GM18502 (cell line): Measurements from ENCODE around the gene IBA57.
"Not testable (repeated sequence)": the region's sequence is repeated elsewhere in the genome, so short reads cannot be mapped to it uniquely, and the experiment has no call there.

Experiments used
- ATAC-seq: cut with Tn5 transposase; IDR thresholded peaks from one replicate; pipeline ENCODE4 v1.9.1; 2021; ENCODE audit warnings: mild to moderate bottlenecking; ENCODE audit not compliant: unreplicated experiment, poor library complexity

Gene IBA57

DNA sequence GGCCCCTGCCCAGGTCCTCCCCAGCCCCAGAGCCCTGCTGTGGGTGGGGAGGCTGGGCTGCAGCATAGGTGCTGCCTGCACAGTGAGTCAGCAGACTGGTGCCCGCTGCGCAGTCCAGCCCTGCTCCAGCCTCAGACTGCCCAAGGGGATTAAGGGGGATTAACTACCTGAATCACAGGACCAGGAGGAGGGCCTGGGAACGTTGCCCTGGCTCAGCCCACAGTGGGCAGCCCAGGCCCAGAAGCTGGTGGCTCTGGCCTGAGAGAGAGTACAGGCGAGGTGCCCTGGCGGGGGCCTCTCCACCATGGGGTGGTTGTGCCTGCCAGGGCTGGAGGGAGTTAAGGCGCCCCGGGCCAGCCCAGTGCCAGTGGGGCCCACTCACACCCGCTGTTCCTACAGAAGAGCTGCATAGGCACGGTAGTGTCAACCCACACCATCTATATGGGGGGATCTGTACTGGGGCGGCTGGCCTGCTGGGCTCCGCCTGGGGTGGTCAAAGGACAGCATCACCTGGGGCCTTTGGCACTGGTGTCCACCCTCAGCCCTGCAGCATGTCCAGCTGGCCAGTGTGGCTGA lies 44.6 kb downstream of the IBA57 start:
- ATAC-seq: no peak

GRCh38 chr1:228210712-228211530 lies 45.3 kb downstream of the IBA57 start:
- ATAC-seq: no peak

- ATAC-seq: no peak
Measured at GRCh38 chr1:228211531-228212414, 46.2 kb downstream of the IBA57 start.

DNA sequence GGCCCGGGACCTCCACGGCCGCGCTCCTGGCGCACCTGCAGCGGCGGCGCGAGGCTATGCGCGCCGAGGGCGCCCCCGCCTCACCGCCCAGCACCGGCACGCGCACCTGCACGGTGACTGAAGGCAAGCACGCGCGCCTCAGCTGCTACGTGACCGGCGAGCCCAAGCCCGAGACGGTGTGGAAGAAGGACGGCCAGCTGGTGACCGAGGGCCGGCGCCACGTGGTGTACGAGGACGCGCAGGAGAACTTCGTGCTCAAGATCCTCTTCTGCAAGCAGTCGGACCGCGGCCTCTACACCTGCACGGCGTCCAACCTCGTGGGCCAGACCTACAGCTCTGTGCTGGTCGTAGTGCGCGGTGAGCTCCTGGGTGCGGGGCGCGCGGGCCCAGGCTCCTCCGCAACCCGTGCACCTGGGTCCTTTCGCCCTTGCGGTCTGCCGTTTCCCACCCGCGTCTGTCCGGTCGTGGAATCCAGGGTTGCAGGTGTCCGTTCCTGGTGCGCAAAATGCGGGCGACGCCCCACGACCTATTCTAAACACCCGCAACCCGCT lies 46.9 kb downstream of the IBA57 start:
- ATAC-seq: no peak

DNA sequence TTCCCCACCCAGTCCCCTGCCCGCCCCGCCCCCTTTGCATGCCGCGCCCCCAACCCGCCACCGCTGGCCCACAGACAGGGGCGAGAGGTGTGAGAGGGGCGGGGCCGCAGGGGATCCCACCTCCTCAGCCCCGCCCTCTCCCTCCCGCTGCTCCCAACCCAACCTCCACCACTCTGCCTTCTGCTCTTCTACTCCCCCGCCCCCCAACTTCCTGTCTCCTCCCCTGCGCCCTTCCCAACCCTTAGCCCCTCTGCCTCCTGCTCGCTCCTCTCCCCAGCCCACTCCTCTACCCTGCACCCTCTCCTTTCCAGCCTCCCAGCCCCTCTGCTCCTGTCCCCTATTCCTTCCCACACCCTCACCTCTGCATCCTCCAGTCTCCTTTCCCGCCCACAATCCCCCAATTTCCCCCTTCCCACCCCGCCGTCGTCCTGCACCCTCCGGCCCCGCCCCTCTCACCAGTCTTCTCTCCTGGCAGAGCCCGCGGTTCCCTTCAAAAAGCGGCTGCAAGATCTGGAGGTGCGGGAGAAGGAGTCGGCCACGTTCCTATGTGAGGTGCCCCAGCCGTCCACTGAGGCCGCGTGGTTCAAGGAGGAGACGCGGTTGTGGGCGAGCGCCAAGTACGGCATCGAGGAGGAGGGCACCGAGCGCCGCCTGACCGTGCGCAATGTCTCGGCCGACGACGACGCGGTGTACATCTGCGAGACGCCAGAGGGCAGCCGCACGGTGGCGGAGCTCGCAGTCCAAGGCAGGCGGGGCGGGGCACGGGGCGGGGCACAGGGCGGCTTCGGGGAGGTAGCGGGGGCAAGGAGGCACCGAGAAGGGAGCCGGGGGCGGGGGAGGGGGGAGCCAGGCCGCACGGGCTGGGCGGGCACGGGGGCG lies 47.6 kb downstream of the IBA57 start:
- peak; percentile 95 for ATAC-seq

DNA sequence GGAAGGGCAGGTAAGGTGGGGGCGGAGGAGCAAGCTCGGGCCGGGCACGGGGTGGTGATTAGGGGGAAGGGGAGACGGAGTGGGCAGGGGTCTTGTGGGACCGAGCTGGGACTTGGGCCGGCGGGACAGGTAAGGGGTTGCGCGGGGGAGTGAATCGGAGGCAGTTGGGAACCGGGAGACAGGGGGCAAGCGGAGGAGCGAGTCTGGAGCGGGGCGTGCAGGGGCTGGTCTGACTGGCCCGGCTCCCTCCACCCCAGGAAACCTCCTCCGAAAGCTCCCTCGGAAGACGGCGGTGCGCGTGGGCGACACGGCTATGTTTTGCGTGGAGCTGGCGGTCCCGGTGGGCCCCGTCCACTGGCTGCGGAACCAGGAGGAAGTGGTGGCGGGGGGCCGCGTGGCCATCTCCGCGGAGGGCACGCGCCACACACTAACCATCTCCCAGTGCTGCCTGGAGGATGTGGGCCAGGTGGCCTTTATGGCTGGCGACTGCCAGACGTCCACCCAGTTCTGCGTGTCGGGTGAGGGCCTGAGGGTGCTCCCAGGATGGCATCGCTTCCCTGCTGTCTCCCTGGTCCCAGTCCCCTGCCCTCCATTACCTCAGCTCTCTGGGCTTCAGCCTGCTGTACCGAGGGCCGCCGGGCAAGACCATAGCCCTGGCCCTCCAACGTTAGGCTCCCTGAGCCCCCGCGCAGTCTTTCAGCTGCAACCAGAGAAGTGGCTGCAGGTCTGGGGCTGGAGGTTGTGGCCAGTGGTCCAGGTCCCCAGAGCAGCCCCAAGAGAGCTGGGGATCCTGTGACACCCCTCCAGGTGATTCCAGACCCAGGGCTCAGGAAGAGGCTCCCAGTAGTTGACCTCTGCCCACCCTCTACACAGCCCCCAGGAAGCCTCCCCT lies 48.6 kb downstream of the IBA57 start:
- no peak for ATAC-seq

DNA sequence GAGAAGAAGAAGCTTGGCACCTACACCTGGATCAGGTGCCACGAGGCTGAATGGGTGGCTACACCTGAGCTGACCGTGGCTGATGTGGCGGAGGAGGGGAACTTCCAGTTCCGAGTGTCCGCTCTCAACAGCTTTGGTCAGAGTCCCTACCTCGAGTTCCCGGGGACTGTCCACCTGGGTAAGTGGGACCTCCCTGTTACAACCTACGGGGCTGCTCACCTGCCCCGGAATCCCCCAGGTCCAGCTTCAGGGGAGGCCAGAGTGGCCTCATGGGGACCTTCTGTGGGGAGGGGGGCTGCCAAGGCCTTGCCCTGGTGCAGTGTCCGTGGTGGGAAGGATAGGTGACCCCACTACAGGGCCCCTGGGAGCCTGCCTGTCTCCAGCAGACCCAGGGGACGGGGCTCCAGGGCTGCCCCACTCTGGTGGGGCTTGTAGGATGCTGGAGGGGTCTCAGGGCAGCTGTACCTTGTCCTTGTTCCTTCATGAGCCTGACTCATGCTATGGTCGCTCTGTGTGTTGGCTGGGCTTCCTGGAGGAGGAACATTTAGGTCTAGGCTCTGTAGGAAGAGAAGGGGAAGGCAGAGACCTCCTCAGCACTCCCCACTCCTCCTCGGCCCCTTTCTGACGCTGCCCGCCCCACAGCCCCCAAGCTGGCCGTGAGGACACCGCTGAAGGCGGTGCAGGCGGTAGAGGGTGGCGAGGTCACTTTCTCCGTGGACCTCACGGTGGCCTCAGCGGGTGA lies 49.5 kb downstream of the IBA57 start:
- ATAC-seq: no peak

DNA sequence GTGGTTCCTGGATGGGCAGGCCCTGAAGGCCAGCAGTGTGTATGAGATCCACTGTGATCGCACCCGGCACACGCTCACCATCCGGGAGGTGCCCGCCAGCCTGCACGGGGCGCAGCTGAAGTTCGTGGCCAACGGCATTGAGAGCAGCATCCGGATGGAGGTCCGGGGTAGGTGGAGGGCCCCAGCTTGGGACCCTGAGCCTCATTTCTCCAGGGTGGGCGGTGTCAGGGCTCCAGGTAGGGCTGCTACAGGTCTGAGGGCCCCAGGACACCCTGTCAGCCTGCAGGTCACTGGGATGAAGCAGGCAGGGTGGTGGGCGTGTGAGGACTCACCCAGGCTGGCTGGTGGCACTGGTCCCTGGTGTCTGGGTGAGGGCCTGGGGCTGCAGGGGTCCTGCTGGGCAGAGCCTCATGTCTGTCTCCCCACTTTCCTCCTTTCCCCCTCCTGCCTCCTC lies 50.1 kb downstream of the IBA57 start:
- no peak for ATAC-seq

DNA sequence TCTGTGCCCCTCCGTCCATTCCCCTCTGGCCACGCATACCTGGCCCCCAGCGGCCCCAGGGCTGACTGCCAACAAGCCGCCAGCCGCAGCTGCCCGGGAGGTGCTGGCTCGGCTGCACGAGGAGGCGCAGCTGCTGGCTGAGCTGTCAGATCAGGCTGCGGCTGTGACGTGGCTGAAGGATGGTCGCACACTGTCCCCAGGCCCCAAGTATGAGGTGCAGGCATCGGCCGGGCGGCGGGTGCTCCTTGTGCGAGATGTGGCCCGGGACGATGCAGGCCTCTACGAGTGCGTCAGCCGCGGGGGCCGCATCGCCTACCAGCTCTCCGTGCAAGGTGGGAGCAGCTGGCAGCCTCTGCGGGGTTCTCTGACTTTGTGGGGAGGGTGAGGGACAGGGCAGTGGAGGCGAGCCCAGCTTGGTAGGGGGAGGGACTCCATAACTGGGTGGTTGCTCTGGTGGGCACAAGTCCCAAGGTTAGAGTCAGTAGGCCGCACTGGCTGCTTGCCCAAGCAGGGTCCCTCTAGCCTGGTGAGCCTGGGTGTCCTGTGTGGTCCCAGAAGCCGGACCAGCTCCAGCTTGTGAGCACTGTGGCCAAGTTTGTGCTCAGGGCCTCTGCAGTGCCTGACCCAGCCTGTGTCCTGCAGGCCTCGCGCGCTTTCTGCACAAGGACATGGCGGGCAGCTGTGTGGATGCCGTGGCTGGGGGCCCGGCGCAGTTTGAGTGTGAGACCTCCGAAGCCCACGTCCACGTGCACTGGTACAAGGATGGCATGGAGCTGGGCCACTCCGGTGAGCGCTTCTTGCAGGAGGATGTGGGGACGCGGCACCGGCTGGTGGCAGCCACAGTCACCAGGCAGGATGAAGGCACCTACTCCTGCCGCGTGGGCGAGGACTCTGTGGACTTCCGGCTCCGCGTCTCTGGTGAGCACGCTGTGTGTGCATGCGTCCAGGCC lies 51.0 kb downstream of the IBA57 start:
- no peak for ATAC-seq

DNA sequence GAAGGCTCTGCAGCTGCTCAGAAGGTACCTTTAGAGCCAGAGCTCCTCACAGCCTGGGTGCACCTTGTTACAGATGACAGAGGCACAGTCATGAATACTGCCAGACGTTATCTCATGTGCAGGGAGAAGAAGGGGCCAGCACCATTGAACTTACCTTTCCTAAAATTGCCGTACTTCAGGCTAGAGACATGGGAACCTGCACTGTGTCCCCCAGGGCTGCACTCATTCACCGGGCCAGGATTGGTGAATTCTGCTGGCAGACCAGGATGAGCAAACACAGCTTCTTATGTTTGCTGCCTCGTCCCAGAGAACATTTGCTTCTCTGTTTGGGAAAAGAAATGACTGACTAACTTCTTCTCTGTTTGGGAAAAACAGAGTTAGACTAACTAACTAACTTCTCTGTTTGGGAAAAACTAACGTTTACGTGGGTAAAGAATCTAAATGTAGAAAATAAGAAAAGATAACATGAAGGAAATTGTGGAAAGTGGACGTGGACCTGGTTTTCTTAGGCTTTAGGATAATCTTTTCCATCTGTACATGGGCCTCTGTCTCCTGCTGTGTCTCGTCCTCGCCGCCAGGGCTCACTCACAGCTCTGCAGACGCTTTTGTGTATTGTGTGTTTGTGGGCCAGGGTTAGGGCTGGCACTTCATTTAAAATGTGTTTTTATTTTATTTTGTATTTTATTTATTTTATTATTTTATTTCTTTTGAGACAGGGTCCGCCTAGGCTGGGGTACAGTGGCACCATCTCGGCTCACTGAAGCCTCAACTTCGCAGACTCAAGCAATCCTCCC lies 52.1 kb downstream of the IBA57 start:
- ATAC-seq: no peak

DNA sequence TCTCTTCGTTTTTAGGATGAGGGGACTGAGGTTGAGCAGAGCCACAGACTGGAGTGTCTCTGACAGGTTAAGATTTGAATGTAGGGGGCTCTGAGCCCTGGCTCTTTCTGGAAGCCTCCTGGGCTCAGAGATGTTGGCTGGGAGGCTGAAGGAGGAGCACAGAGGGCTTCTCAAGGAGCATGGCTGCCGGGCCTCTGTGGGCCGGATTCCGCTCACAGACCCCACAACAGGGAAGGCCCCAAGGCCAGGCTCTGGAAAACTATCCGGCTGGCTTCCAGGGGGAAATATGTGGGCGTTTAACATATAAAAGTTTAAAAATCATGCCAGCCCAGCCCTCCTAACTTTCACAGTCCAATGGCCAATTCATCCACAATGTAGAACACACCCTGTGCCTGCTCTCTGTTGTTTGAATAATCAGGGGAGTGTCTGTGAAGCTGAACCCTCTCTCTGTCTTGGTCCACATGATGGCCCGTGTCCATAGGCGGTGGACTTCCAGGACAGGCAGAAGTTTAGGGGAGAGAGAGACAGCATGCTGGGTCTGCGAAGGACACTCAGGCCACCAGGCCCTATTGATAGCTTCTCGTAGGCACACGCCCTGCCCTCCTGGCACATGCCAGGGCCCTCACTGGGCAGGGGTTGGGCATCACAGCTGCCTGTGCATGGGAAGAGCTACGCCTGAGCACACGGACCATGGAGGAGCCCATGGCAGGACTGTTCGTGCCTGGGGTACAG lies 53.1 kb downstream of the IBA57 start:
- ATAC-seq: no peak

DNA sequence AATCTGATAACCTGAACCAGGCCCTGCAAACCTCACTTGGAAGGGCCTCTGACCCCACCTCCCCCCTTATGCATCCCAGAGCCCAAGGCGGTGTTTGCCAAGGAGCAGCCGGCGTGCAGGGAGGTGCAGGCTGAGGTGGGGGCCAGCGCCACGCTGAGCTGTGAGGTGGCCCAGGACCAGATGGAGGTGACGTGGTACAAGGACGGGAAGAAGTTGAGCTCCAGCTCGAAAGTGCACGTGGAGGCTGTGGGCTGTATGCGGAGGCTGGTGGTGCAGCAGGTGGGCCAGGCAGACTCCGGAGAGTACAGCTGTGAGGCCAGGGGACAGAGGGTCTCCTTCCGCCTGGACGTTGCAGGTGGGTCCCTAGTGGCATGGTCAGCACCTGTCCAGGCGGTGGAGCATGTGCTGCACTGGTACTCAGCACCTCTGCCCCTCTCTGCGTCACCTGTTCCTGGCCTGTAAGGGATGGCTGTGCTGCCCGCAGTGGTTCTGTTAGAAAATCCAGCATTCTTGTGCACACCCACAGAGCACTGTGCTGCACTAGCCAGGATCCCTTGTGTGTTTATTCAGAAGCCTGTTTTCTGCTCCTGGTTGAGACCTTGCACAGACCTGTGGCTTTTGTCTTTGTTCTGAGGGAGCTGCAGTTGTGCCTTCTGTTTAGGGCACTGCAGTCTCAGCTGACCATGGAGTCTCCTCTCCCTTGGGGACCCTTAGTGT lies 53.8 kb downstream of the IBA57 start:
- no peak for ATAC-seq

DNA sequence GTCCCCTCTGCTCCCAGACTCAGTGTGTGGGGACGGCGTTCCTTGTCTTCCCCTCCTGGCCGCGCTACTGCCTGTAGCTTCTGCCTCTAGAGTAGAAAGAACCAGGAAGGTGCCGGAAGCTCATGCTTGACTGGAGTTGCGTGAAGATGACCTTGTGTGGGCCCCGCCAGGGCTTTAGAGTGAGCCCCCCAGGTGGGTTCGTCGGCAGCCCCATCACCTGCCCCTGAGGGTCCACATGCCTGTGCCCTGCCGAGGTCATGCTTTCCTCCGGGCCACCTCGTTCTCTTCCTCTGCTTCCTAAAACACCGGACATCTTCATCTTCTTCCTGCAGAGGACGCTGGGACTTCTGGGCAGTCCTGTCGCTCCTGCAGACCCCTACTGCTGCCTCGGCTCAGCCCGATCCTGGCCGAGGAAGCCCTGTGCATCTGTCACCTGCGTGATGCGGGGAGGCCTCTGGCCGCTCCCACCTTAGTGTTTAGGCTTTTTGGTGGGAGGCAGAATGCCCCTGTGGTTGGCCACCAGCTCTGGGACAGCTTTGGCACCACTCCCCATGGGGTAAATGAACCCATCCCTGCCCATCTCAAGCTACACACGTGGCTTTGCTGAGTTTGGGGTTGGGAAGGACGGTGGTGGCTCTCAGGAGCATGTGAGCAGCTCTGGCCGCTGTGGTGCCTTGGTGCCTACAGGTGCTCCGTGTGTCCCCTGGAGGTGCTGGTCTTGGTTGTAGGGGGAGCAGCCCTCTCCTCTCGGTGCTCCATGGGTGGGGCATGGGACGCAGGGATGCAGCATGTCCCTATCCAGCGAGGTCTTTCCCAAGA lies 54.6 kb downstream of the IBA57 start:
- no peak for ATAC-seq

- not testable (repeated sequence) for ATAC-seq
Measured at GRCh38 chr1:228221097-228221496, 55.5 kb downstream of the IBA57 start.
